Spleen (tissue), 7 donors: ENCODE data around the gene PVALEF.

ENCODE experiments used
- CTCF ChIP-seq, 11 experiments: fragments of 200-600 bp in 7 of 11; fragments of 450-650 bp in 4 of 11; sonication (generic) in 4 of 11; IDR thresholded peaks in 8 of 11; conservative IDR thresholded peaks in 3 of 11; 1 replicate in 7 of 11; 2 replicates in 4 of 11; pipeline versions ENCODE4 v1.4.0 to v1.8.0; 2016 to 2021; ENCODE audit warnings: antibody characterized with exemption in 11 of 11, inconsistent platforms in 4 of 11, mild to moderate bottlenecking in 1 of 11
- POLR2A ChIP-seq, 3 donors: fragments of 450-650 bp; IDR thresholded peaks; one replicate each; pipeline ENCODE4 v1.5.1; 2017; ENCODE audit warnings: antibody characterized with exemption in 3 of 3, mild to moderate bottlenecking in 1 of 3
- POLR2AphosphoS5 ChIP-seq, 3 donors: sonication (generic); formaldehyde crosslinking; IDR thresholded peaks; one replicate each; pipeline ENCODE4 v1.5.1; 2017; ENCODE audit warnings: antibody characterized with exemption in 3 of 3
- donor health status: DM: no; HTN: no; CAD: no; lungs with moderate emphysema.
- donor health status: DM: no; HTN: no; CAD: no.
- donor health status: DM: no; HTN: no; CAD: no.

DNA sequence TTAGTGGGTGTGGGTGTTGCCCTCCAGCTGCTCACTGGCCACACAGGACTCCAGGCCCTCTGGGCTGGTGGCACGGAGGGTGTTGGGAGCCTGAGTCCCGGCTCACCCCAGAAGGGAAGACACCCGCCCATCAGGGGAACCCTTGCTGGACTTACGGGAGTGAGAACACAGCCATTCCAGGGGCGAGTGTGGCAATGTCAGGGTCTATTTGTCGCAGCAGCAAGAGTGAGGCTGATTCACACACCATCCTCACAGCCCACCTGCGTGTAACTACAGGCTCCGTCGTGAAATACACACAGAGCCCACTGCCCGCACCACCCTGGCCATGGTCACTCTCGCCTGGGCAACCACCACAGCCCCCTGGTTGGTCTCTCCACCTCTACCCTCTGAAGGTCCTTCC is 18.5 kb downstream of the PVALEF start:
- TF ChIP-seq CTCF (IDR thresholded peaks at IDR 0.05 in 8 of 11, conservative IDR thresholded peaks at IDR 0.05 in 3 of 11) (no peak), POLR2A (IDR thresholded peaks at IDR 0.05) (no peak), POLR2AphosphoS5 (IDR thresholded peaks at IDR 0.05) (no peak)
